ENCODE measurements around the gene FAM236D.
"Not testable (repeated sequence)": the region's sequence is repeated elsewhere in the genome, so short reads cannot be mapped to it uniquely, and the experiment has no call there.

Gene FAM236D

DNA sequence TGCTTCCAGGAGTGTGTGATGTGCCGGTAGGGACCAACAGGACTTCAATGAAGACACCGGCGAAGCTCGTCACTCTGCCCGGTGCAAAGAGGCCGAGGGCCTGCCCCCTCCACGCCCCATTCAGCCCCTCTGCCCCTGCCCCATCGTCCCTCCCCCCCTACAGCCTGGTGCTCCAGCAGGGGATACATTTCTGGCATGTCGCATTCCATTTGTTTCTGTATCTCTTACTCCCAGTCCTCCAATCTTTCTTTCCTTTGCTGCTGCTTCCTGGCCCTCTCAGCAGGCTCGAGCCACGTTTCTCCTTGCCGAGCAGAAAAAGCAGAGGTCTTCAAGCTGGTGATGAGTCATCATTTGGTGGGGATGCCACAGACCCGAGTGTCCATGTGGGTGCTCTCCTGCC is at the start of gene FAM236D:
TSS of gene FAM236D (minus strand) at position 101 of the 400 bp plus-strand sequence. CDS start at position 1, 100 bp downstream.
- DNase-seq (ENCODE audit: low spot score); H3K27ac ChIP-seq; H3K4me3 ChIP-seq: not testable (repeated sequence)

DNA sequence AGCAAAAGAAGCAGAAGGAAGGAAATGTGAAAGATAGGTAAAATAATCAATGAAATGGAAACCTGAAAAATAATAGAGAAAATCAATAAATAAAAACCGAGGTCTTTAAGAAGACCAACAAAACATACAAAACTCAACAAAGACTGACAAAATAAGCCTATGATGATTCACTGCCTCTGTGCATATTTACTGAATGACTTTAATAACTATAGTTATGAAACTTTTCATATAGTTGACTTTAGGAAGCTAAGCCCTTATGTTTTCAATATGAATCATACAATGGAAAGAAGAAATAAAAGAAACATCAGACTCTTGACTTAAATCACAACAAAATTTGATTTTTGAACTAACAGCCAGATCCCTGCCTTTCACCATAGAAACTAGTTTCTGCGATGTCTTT is 29.5 kb upstream of the FAM236D start:
- not testable (repeated sequence) for DNase-seq (ENCODE audit: low spot score); H3K4me3 ChIP-seq; H3K27ac ChIP-seq

- not testable (repeated sequence) for DNase-seq (ENCODE audit: low spot score); H3K4me3 ChIP-seq; H3K27ac ChIP-seq
Observed at GRCh38 chrX:72830701-72831100, 22.7 kb upstream of the FAM236D start.

- not testable (repeated sequence) for H3K4me3 ChIP-seq; DNase-seq (ENCODE audit: low spot score); H3K27ac ChIP-seq
Observed at GRCh38 chrX:72790390-72790789, 17.6 kb downstream of the FAM236D start.

- not testable (repeated sequence) for H3K4me3 ChIP-seq; DNase-seq (ENCODE audit: low spot score); H3K27ac ChIP-seq
Observed at GRCh38 chrX:72788142-72788541, 19.9 kb downstream of the FAM236D start.

- not testable (repeated sequence) for H3K4me3 ChIP-seq; H3K27ac ChIP-seq; DNase-seq (ENCODE audit: low spot score)
Observed at GRCh38 chrX:72783964-72784363, 24.0 kb downstream of the FAM236D start.

DNA sequence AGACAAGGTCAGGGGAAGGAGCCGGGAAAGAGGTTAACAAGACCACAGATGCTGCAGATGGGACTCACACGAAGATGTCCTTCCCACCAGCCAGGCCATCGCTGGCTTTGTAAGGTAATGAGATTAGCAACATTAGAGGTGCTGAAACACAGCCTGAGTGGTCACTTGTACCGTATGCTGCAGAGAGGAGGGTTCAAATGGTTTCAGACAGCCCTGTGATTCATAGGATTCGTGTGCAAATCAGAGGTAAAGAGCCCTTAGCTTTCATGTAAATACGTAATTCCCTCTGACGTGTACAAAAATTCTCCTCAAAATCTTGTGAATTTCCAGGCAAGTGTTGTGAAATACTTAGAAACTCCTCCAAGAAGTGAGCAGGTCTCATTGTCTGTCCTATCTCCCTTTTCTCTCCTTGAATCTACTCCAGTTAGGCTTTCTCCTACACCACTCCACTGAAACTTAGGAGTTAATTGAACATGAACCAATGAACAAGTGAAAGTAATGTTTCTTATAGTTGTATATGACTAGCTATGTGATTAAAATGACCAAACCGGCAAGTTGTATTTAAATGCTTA is 24.6 kb downstream of the FAM236D start:
- DNase-seq (ENCODE audit: low spot score); H3K4me3 ChIP-seq; H3K27ac ChIP-seq: not testable (repeated sequence)

DNA sequence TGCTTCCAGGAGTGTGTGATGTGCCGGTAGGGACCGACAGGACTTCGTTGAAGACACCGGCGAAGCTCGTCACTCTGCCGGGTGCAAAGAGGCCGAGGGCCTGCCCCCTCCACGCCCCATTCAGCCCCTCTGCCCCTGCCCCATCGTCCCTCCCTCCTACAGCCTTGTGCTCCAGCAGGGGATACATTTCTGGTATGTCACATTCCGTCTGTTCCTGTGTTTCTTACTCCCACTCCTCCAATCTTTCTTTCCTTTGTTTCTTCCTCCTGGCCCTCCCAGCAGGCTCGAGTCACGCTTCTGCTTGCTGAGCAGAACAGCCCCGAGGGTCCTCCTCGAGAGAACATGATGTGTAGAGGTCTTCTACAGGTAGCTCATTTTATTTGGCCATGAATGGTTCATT is 25.4 kb downstream of the FAM236D start, which contains the start of gene FAM236B:
TSS of gene FAM236B (minus strand) at position 101 of the 400 bp plus-strand sequence. CDS start at position 1, 100 bp downstream.
- H3K27ac ChIP-seq; DNase-seq (ENCODE audit: low spot score); H3K4me3 ChIP-seq: not testable (repeated sequence)

GRCh38 chrX:72778146-72778545 is 29.9 kb downstream of the FAM236D start:
- DNase-seq (ENCODE audit: low spot score); H3K27ac ChIP-seq: not testable (repeated sequence)

DNA sequence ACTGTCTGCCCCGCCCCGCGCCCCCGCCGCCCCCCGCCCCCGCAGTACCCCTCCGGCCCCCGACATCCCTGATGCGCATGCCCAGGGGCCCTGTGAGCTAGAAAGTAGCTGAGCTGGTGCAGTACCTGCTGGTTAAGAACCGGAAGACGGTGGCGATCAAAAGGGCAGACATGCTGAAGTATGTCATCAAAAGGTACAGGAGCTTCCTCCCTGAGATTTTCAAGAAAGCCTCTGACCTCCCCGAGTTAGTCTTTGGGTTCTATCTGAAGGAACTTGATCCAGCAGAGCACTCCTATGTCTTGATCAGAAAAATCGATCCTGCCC is 30.6 kb downstream of the FAM236D start:
- DNase-seq (ENCODE audit: low spot score); H3K4me3 ChIP-seq; H3K27ac ChIP-seq: not testable (repeated sequence)

More at GRCh38 chrX:72778146-72778545, 29.9 kb downstream of the FAM236D start:
- H3K4me3 ChIP-seq = not testable (repeated sequence)

GRCh38 chrX:72776653-72777466 is 31.1 kb downstream of the FAM236D start, which contains the start of gene DMRTC1B:
TSS of gene DMRTC1B (plus strand) at chrX:72776890. CDS start at chrX:72845136, 68,246 bp downstream.
- H3K27ac ChIP-seq; DNase-seq (ENCODE audit: low spot score); H3K4me3 ChIP-seq: not testable (repeated sequence)

GRCh38 chrX:72760454-72760853 is 47.6 kb downstream of the FAM236D start:
- not testable (repeated sequence) for DNase-seq (ENCODE audit: low spot score); H3K4me3 ChIP-seq; H3K27ac ChIP-seq
